Liver (tissue), 3 donors: Measurements from ENCODE around the gene CACNA1C.

Experiments
- EGR1 ChIP-seq, 2 donors: IDR thresholded peaks; 2 replicates each; pipeline ENCODE4 v1.6.1; 2016 to 2018; ENCODE audit warnings: antibody characterized with exemption in 2 of 2, low read depth in 2 of 2
- JUND ChIP-seq, 2 donors: IDR thresholded peaks; 2 replicates each; pipeline ENCODE4 v1.6.1; 2016; ENCODE audit warnings: antibody characterized with exemption in 2 of 2
- TAF1 ChIP-seq: conservative IDR thresholded peaks from 2 replicates; pipeline ENCODE4 v1.6.1; 2016; ENCODE audit warnings: antibody characterized with exemption, mild to moderate bottlenecking
- TF ChIP-seq, protein P1 (sequence below): IDR thresholded peaks from 2 replicates; pipeline ENCODE4 v1.6.1; 2016; ENCODE audit warnings: antibody characterized with exemption
- TF ChIP-seq, protein P2 (sequence below): IDR thresholded peaks from 2 replicates; pipeline ENCODE4 v1.6.1; 2016; ENCODE audit warnings: antibody characterized with exemption
- TF ChIP-seq, protein P3 (sequence below): fragments of 150-350 bp; IDR thresholded peaks from 2 replicates; pipeline ENCODE4 v1.5.1; 2017; ENCODE audit warnings: improper control_type of control experiment, low read depth, low read length; ENCODE audit not compliant: missing input control
- donor health status: healthy.
- donor health status: healthy.

DNA sequence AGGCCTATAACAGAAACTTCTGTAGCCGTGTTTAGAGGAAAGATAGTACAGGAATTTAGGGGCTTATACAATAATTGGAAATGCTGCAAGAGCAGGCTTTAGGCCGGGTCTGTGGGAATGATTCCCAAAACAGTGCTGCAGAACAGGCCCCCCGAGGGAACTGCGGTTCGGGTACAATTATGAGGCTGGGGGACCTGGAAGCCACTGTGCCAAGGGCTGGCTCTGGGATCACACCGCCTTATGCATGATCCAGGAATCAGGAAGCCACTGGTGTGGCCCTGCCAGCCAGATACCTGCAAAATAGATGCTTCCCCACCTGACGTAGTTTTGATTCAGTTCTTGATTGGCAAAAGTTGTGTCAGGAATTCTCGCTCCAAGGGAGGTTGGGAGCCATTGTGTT lies 55.4 kb downstream of the CACNA1C start:
- TF ChIP-seq, protein P1, sequence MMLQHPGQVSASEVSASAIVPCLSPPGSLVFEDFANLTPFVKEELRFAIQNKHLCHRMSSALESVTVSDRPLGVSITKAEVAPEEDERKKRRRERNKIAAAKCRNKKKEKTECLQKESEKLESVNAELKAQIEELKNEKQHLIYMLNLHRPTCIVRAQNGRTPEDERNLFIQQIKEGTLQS, result no peak
- no peak for TF ChIP-seq TAF1
- TF ChIP-seq, protein P2, sequence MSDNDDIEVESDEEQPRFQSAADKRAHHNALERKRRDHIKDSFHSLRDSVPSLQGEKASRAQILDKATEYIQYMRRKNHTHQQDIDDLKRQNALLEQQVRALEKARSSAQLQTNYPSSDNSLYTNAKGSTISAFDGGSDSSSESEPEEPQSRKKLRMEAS, result no peak
- TF ChIP-seq, protein P3, sequence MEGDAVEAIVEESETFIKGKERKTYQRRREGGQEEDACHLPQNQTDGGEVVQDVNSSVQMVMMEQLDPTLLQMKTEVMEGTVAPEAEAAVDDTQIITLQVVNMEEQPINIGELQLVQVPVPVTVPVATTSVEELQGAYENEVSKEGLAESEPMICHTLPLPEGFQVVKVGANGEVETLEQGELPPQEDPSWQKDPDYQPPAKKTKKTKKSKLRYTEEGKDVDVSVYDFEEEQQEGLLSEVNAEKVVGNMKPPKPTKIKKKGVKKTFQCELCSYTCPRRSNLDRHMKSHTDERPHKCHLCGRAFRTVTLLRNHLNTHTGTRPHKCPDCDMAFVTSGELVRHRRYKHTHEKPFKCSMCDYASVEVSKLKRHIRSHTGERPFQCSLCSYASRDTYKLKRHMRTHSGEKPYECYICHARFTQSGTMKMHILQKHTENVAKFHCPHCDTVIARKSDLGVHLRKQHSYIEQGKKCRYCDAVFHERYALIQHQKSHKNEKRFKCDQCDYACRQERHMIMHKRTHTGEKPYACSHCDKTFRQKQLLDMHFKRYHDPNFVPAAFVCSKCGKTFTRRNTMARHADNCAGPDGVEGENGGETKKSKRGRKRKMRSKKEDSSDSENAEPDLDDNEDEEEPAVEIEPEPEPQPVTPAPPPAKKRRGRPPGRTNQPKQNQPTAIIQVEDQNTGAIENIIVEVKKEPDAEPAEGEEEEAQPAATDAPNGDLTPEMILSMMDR, result no peak
- TF ChIP-seq JUND (IDR thresholded peaks at IDR 0.05), result no peak
- no peak for TF ChIP-seq EGR1 (IDR thresholded peaks at IDR 0.05; ENCODE audit: low read depth in 2 of 2)
